Measurements from ENCODE around the gene KIR2DL4.
"Not testable (repeated sequence)": the region's sequence is repeated elsewhere in the genome, so short reads cannot be mapped to it uniquely, and the experiment has no call there.

KIR2DL4 gene

GRCh38 chr19:54803410-54803809 lies at the start of gene KIR2DL4:
Gene KIR2DL4 (plus strand): TSS chr19:54803610. CDS start chr19:54803652, 42 bp downstream.
- no peak for DNase-seq (ENCODE audit: low spot score)
- FAIRE-seq = no peak

- DNase-seq (ENCODE audit: low spot score); FAIRE-seq: not testable (repeated sequence)
These were observed 47.0 kb upstream of the KIR2DL4 start for GRCh38 chr19:54756204-54757110.

GRCh38 chr19:54758577-54758976 lies 44.8 kb upstream of the KIR2DL4 start:
- not testable (repeated sequence) for DNase-seq (ENCODE audit: low spot score); FAIRE-seq

GRCh38 chr19:54764219-54764618 lies 39.2 kb upstream of the KIR2DL4 start:
- not testable (repeated sequence) for FAIRE-seq
- peak; percentile 22 for DNase-seq (ENCODE audit: low spot score)

- DNase-seq (ENCODE audit: low spot score); FAIRE-seq: not testable (repeated sequence)
These were observed 36.9 kb upstream of the KIR2DL4 start for GRCh38 chr19:54766464-54766863.

- not testable (repeated sequence) for FAIRE-seq; DNase-seq (ENCODE audit: low spot score)
These were observed 33.8 kb upstream of the KIR2DL4 start, which contains the start of gene KIR2DL1 for GRCh38 chr19:54769646-54770045. Gene KIR2DL1 (plus strand): TSS chr19:54769793. CDS start chr19:54769851, 58 bp downstream.

- not testable (repeated sequence) for DNase-seq (ENCODE audit: low spot score); FAIRE-seq
These were observed 32.9 kb upstream of the KIR2DL4 start for GRCh38 chr19:54770511-54770910.

GRCh38 chr19:54771018-54771960 lies 32.1 kb upstream of the KIR2DL4 start:
- FAIRE-seq = not testable (repeated sequence)
- peak; percentile 79 for DNase-seq (ENCODE audit: low spot score)

GRCh38 chr19:54772666-54773065 lies 30.7 kb upstream of the KIR2DL4 start:
- not testable (repeated sequence) for DNase-seq (ENCODE audit: low spot score); FAIRE-seq

GRCh38 chr19:54775095-54775815 lies 28.2 kb upstream of the KIR2DL4 start:
- not testable (repeated sequence) for DNase-seq (ENCODE audit: low spot score); FAIRE-seq

- not testable (repeated sequence) for FAIRE-seq; DNase-seq (ENCODE audit: low spot score)
These were observed 27.6 kb upstream of the KIR2DL4 start for GRCh38 chr19:54775830-54776229.

GRCh38 chr19:54777851-54778250 lies 25.6 kb upstream of the KIR2DL4 start:
- DNase-seq (ENCODE audit: low spot score); FAIRE-seq: not testable (repeated sequence)

GRCh38 chr19:54778896-54779295 lies 24.5 kb upstream of the KIR2DL4 start:
- not testable (repeated sequence) for FAIRE-seq; DNase-seq (ENCODE audit: low spot score)

GRCh38 chr19:54782916-54783315 lies 20.5 kb upstream of the KIR2DL4 start:
- FAIRE-seq; DNase-seq (ENCODE audit: low spot score): not testable (repeated sequence)

- DNase-seq (ENCODE audit: low spot score); FAIRE-seq: not testable (repeated sequence)
These were observed 17.2 kb upstream of the KIR2DL4 start for GRCh38 chr19:54786091-54786723.

GRCh38 chr19:54788154-54788553 lies 15.3 kb upstream of the KIR2DL4 start:
- not testable (repeated sequence) for DNase-seq (ENCODE audit: low spot score)

GRCh38 chr19:54790711-54791110 lies 12.7 kb upstream of the KIR2DL4 start:
- FAIRE-seq (no peak), DNase-seq (ENCODE audit: low spot score) (no peak)

More at GRCh38 chr19:54788154-54788553, 15.3 kb upstream of the KIR2DL4 start:
- not testable (repeated sequence) for FAIRE-seq

- FAIRE-seq (no peak), DNase-seq (ENCODE audit: low spot score) (no peak)
These were observed 11.9 kb upstream of the KIR2DL4 start for GRCh38 chr19:54791476-54791875.

GRCh38 chr19:54792814-54793213 lies 10.6 kb upstream of the KIR2DL4 start:
- FAIRE-seq (no peak), DNase-seq (ENCODE audit: low spot score) (no peak)

- DNase-seq (ENCODE audit: low spot score) (no peak), FAIRE-seq (no peak)
These were observed 7.7 kb upstream of the KIR2DL4 start for GRCh38 chr19:54795758-54796157.

Data from urothelium cell line (cell line).